AG08396 (cell line): ENCODE measurements around the gene PRMT9.

Source experiments
- DNase-seq: peaks from one replicate; pipeline ENCODE4 v3.0.0; 2012; ENCODE audit warnings: low spot score, mixed read lengths

PRMT9 gene

DNA sequence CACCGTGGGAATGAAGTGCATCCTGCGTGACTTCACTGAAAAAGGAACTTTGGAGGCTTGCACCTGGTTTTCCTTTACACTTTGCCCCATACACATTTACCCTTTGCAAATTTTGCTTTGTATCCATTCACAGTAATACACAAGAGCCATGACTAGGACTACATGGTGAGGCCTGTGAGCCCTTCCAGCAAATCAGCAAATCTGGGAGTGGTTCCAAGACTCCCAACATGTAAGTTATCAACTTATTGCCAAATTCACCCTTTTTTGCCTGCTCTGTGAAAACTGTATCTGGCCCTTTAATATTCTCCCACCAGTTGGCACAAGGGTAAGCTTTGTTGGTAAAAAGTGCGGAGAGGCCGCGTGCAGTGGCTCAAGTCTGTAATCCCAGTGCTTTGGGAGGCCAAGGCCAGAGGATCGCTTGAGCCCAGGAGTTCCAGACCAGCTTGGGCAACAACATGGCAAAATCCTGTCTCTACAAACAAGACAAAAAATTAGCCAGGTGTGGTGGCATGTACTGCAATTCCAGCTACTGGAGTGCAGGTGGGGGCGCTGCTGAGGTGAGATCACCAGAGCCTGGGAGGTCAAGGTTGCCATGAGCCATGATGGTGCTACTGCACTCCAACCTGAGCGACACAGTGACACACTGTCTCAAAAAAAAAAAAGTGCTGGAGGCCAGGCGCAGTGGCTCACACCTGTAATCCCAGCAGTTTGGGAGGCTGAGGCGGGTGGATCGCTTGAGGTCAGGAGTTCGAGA is 5.0 kb downstream of the PRMT9 start:
- no peak for DNase-seq

- no peak for DNase-seq
Measured at GRCh38 chr4:147678106-147678505, 5.9 kb downstream of the PRMT9 start.

- DNase-seq = no peak
Measured at GRCh38 chr4:147674496-147674895, 9.5 kb downstream of the PRMT9 start.

DNA sequence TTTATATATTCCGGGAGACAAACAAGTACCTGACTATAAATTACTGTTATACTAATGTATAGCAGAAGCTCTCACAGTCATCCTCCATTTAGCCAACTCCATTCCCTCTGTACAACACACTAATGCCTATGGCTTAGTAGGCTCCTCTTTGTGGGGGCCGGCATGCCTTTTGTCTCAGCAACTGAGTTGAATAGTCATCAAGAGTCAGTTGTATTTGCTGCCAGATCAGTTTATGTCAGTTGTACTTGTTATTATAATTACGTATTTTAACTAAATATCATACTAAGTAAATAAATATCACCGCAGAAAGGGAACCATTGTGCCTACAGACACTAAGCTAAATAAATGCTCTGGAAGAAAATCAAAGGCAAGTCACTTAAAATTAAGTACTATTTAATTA is 9.9 kb downstream of the PRMT9 start:
- peak; percentile 23 for DNase-seq

GRCh38 chr4:147658501-147658900 is 25.5 kb downstream of the PRMT9 start:
- DNase-seq = no peak

GRCh38 chr4:147655639-147656038 is 28.3 kb downstream of the PRMT9 start:
- no peak for DNase-seq

- DNase-seq = no peak
Measured at GRCh38 chr4:147651563-147651962, 32.4 kb downstream of the PRMT9 start.

- no peak for DNase-seq
Measured at GRCh38 chr4:147648656-147649055, 35.3 kb downstream of the PRMT9 start.

GRCh38 chr4:147645099-147645498 is 38.9 kb downstream of the PRMT9 start:
- DNase-seq = no peak

DNA sequence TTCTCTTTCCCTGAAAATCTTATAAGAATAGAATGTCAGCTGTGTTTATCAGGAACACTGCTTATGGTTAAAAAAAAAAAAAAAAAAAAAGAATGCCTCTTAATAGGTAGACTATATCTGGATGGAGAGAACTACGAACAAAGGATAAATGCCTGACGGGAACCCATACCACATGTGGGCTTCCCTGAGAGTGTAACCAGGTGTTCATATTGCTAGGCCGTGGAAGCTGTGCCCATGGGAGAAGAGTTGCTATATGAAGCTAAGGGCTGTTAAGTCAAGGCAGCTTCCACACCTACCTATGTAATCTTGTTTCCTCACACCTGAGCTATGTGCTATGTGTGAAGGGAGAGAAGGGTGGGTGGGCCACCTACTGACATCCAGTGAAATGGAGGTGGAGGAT is 39.5 kb downstream of the PRMT9 start:
- DNase-seq = no peak

GRCh38 chr4:147643616-147644015 is 40.3 kb downstream of the PRMT9 start:
- no peak for DNase-seq

DNA sequence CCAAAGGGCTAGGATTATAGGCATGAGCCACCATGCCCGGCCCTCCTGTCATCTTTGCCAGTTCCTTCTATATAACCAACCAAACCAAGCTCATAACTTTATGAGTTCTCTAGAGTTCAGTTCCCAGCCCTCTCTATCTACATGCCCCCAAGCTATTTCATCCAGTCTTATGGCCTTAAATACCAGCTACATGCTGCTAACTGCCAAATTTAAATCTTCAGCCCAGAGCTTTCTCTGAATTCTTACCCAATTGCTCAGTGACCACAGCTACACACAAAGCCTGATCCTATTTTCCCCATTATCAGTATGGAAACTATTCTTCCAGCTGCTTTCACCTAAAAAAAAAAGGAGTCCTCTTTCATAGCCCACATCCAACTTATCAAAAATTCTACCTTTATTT is 43.6 kb downstream of the PRMT9 start:
- no peak for DNase-seq

GRCh38 chr4:147639388-147639787 is 44.6 kb downstream of the PRMT9 start:
- no peak for DNase-seq

GRCh38 chr4:147638942-147639341 is 45.0 kb downstream of the PRMT9 start:
- DNase-seq = no peak

- no peak for DNase-seq
Measured at GRCh38 chr4:147638365-147638764, 45.6 kb downstream of the PRMT9 start.

- DNase-seq = no peak
Measured at GRCh38 chr4:147635348-147635747, 48.6 kb downstream of the PRMT9 start.

GRCh38 chr4:147633643-147634042 is 50.3 kb downstream of the PRMT9 start:
- DNase-seq = no peak

DNA sequence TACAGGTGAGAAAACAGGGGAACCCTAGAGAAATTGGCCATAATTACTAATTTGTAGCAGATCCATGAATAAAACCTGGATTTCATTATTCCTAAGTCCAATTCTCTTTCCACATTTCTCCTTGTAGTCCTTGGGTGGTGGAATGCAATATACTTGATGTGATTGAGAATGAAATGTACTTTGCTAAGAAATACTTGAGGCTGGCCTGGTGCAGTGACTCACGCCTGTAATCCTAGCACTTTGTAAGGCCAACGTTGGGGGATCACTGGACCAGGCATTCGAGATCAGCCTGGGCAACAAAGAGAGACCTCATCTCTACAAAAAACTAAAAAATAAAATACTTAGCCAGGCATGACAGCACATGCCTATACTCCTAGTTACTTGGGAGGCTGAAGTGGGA is 50.9 kb downstream of the PRMT9 start:
- no peak for DNase-seq

- no peak for DNase-seq
Measured at GRCh38 chr4:147629783-147630730, 53.9 kb downstream of the PRMT9 start.

- DNase-seq = no peak
Measured at GRCh38 chr4:147628415-147628814, 55.5 kb downstream of the PRMT9 start.

GRCh38 chr4:147626903-147627302 is 57.1 kb downstream of the PRMT9 start:
- no peak for DNase-seq

GRCh38 chr4:147625733-147626132 is 58.2 kb downstream of the PRMT9 start:
- DNase-seq = no peak

DNA sequence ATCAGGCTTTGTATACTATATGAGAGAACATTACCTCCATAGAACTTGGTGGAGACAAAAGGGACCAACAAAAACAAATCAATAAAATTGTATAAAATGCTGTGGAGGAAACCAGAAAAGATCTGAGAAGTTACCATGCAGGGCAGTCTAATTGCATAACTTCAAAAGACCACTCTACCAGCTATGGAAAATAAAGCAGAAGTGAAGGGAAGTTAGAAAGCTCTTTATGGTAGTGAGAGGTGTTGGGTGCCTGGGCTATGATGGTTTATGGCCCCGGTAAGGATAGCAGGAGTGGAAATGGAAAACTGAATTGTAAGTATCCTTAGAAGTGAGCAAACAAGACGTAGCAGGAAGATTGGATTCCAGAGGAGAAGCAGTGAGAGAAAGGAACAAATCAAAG is 63.6 kb downstream of the PRMT9 start:
- no peak for DNase-seq
